Fibroblast of gingiva (primary cell): ENCODE data around the gene PLXNA1.

Experiments
- DNase-seq: peaks from one replicate; pipeline ENCODE4 v3.0.0-alpha.2; 2011; ENCODE audit warnings: low read depth

PLXNA1 gene

DNA sequence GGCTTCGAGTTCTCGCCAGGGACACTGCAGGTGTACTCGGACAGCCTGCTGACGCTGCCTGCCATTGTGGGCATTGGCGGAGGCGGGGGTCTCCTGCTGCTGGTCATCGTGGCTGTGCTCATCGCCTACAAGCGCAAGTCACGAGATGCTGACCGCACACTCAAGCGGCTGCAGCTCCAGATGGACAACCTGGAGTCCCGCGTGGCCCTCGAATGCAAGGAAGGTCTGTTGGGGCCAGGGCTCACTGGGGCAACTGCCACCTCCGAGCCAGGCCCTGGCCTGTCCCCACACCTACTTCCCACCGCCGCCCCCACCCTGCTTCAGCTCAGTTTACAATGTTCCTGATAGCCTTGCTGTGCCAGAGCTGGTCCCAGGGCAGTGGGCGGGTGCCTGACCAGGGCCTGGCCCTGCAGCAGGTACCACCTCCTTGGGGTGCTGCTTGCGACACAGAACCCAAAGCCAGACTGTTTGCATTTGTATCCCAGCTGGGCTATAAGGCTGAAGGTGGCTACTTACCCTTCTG lies 35.5 kb downstream of the PLXNA1 start:
- no peak for DNase-seq

DNA sequence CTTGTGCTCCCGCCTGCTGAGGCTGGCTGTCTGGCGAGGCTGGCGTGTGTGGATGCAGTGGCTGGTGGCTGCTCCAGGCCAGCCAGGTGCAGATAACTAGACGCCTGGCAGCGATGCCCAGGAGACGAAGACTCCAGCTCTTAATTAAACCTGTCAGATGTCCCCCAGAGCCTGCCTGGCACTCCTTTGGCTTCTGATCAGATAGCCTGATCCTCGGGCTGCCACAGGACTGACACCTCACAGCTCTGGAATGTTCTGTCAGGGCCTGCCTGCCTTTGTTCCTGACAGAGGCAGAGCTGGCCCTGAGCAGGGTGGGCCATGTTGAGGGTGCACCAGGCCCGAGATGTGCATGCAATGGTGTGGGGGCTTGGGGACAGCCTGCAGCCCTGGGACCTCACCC lies 36.5 kb downstream of the PLXNA1 start:
- DNase-seq, result peak; percentile 27

DNA sequence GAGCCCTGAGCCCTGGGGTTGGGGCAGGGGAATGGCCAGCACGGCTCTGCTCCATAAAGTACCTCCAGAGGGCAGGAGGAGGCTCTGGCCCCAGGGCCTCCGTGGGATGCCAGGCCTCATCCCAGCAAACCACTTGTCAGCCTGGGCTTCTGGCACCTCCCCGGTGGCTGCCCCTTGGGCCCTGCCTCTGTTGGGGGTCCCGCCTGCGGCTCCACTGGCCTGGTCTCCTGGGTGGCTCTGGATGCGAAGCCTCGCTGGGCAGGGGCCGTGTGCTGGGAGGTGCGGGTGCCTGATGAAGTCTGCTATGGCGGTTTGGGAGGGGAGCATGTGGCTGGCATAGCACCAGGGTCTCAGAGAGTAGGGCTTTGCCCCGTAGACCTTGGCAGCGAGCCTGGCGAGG lies 37.6 kb downstream of the PLXNA1 start:
- DNase-seq, result no peak

- no peak for DNase-seq
These were observed 39.9 kb downstream of the PLXNA1 start for GRCh38 chr3:127022849-127023248.

DNA sequence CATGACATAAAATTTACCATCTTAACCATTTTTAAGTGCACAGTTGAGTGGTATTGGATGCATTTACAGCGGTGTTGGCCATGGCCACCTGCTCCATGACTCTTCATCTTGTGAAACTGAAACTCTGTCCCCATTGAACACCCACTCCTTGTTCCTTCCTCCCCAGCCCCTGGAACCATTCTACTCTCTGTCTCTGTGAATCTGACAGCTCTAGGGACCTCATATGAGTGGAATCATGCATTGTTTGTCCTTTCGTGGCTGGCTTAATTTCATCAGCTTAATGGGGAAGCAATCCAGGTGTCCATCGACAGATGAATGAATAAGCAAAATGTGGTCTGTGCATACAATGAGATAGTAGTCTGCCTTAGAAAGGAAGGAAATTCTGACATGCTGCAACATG lies 42.5 kb downstream of the PLXNA1 start:
- no peak for DNase-seq

DNA sequence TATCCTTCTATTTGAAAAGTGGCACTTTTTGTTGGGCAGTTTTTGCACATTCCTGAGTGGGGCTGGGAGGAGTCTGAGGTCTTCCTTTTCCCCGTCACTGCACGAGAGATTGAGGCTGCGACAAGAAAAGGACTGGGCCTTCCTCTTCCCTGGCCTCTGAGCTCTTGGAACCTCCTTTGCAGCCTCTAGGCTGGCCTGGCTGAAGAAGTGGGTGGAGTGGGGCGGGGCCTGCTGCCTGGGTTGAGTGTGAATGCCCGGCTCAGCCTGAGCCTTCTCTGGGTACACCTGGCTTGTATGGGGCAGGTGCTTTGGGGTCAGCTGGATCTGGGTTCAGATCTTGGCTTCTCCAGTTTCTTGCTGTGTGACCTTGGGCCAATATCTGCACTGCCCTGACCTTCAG lies 43.1 kb downstream of the PLXNA1 start:
- no peak for DNase-seq

DNA sequence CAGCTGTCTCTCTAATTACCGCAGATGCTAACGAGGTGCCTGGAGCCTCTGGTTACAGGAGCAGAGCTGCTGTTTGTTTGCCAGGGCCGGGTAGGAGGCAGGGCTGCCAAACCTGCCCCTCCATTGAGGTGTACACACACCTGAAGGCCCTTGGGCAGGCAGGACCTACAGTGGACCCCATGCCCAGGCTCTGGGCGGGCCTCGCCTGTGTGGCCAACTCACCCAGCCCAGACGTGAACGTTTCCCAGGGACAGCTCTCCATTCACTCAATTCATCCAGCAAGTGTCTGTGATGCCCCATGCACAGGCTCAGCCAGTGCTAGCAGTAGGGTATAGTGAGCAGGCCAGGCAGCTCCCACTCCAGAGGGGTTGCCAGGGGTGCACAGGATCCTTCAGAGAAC lies 43.7 kb downstream of the PLXNA1 start:
- no peak for DNase-seq

DNA sequence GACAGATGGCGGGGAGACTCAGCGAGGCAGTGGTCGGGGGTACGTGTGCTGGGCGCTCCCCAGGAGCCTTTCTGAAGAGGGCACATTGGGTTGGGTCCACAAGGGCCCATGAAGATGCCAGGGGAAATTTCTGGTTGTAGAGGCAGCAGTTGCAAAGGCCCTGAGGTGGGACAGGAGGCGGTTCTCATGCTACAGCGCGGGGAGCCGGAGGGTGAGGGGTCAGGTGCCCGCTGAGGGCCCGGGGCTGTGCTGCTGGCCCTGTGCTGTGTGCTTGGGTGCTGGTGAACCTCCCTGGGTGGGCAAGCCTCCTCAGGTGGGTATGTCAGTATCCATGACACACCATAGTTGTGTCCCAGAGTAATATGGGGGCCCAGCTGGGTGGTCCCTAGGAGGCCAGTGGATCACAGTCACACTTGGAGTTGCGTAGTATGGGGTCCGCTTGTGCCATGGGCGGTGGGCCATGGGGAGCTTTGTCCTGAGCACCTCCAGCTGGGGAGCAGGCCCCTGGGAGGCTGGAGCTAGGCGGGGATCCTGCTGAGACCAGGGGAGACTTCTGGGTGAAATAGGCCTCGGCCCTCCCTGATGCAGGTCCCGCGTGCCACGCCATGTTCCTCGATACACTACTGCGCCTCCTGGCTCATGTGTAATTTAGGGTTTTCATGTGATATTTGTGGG lies 44.3 kb downstream of the PLXNA1 start:
- no peak for DNase-seq

GRCh38 chr3:127027811-127028548 lies 45.1 kb downstream of the PLXNA1 start:
- DNase-seq, result no peak

DNA sequence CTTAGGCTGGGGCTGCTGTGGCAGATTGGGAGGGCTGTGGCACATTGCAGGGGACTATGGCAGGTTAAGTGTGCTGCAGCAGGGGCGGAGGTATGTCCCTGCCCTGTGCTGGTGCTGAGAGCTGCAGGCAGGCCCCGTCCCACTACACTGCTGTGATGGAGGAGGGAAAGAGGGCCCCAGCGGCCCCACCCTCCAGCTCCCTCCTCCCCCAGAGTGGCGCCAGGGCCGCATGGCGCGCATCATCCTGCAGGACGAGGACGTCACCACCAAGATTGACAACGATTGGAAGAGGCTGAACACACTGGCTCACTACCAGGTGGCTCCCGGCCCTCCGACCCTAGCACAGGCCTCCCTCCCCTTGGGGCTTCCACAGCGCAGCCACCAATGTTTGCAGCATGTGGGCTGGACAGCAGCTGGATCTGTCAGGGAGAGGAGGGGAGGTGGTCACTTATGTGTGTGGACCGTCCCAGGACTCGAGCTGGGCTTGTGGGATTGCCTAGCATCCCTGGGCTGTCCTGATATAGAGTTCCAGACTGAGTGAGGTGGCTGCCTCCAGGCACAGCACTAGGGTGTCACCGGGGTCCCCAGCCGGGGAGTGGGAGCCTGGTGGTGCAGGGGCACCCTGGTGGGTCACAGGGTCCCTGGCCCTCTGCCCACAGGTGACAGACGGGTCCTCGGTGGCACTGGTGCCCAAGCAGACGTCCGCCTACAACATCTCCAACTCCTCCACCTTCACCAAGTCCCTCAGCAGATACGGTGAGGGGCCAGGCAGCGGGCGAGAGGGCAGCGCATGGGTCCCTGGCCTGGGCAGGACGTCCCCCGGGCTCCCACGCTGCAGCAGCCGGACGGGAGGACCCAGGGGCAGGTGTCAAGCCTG lies 46.1 kb downstream of the PLXNA1 start:
- DNase-seq, result no peak

DNA sequence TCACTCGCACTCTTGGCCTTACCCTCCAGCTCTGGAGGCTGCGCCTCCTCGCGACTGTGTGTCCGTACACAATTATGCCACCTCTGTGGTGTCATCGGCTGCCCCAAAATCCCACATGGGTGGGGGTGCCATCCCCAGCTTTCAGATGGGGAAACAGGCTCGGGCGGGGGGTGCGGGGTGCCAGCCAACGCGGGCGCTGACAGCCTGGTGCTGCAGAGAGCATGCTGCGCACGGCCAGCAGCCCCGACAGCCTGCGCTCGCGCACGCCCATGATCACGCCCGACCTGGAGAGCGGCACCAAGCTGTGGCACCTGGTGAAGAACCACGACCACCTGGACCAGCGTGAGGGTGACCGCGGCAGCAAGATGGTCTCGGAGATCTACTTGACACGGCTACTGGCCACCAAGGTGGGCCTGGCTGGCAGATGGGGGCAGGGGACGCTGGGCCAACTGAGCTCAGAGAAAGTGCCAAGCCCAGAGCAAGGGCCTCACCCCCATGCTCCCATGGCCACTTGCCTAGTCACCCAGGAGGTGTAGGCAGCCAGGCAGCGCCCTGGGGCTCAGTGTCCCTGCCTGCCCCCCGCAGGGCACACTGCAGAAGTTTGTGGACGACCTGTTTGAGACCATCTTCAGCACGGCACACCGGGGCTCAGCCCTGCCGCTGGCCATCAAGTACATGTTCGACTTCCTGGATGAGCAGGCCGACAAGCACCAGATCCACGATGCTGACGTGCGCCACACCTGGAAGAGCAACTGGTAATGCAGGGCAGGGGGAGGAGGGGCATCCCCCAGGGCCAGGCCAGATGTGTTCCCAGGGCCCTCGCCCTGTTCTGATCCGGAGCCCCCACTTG lies 47.0 kb downstream of the PLXNA1 start:
- DNase-seq, result no peak

- no peak for DNase-seq
These were observed 47.8 kb downstream of the PLXNA1 start for GRCh38 chr3:127030508-127031412.

GRCh38 chr3:127031413-127031810 lies 48.5 kb downstream of the PLXNA1 start:
- DNase-seq, result no peak

DNA sequence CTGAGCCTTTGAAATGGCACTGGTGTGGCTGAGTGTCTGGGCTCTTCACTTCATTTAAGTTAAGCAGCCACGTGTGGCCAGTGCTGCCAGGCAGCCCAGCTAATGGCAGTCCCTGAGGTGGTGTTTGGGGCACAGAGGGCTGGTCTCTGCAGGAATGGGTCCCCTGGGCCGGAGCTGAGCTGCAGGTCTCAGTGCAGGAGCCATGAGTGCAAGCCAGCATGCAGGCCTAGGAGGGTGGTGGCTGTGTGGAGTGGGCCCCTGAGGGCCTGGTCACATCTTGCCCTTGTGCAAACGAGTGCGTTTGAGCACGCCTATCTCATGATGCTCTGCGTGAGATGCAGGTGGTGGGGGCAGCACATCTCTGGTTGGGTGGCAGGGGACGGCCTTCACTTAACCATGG lies 48.9 kb downstream of the PLXNA1 start:
- no peak for DNase-seq

- no peak for DNase-seq
These were observed 49.5 kb downstream of the PLXNA1 start for GRCh38 chr3:127032296-127032990.
